H4 (cell line): ENCODE measurements around the gene GRK5. TPM values are rescaled to one million over a fixed set of nuclear protein-coding genes. Genes with fewer than 3 reads are reported as not detected.
"Not testable (repeated sequence)": the region's sequence is repeated elsewhere in the genome, so short reads cannot be mapped to it uniquely, and the experiment has no call there.

ENCODE experiments used
- DNase-seq: peaks from one replicate; pipeline ENCODE4 v3.0.0-alpha.2; 2015; ENCODE audit warnings: low spot score
- total RNA-seq: library from RNA; depleted of rRNA; stranded (reverse); fragments of >200 nt; shearing (Covaris generic); gene quantifications from 2 replicates; pipeline ENCODE4 v1.2.3, GENCODE V29; 2014

Gene GRK5
- total RNA-seq, 1 experiment from 2014 or later, result 9.9 TPM

- no peak for DNase-seq
Measured at GRCh38 chr10:119222537-119222936, 15.2 kb downstream of the GRK5 start.

GRCh38 chr10:119222966-119223386 lies 15.6 kb downstream of the GRK5 start:
- no peak for DNase-seq

- DNase-seq, result no peak
Measured at GRCh38 chr10:119225083-119225658, 17.8 kb downstream of the GRK5 start.

GRCh38 chr10:119227825-119228224 lies 20.5 kb downstream of the GRK5 start:
- DNase-seq, result no peak

- no peak for DNase-seq
Measured at GRCh38 chr10:119231654-119232053, 24.3 kb downstream of the GRK5 start.

- not testable (repeated sequence) for DNase-seq
Measured at GRCh38 chr10:119232439-119232838, 25.1 kb downstream of the GRK5 start.

GRCh38 chr10:119233123-119233820 lies 25.9 kb downstream of the GRK5 start:
- no peak for DNase-seq

GRCh38 chr10:119233821-119234220 lies 26.4 kb downstream of the GRK5 start:
- peak; percentile 53 for DNase-seq

- DNase-seq, result no peak
Measured at GRCh38 chr10:119235356-119235755, 28.0 kb downstream of the GRK5 start.

- no peak for DNase-seq
Measured at GRCh38 chr10:119237722-119238436, 30.5 kb downstream of the GRK5 start.

- DNase-seq, result no peak
Measured at GRCh38 chr10:119238577-119238976, 31.2 kb downstream of the GRK5 start.

- DNase-seq, result not testable (repeated sequence)
Measured at GRCh38 chr10:119239015-119239414, 31.6 kb downstream of the GRK5 start.

GRCh38 chr10:119239630-119240029 lies 32.3 kb downstream of the GRK5 start:
- not testable (repeated sequence) for DNase-seq

- DNase-seq, result no peak
Measured at GRCh38 chr10:119241066-119241465, 33.7 kb downstream of the GRK5 start.

GRCh38 chr10:119242186-119242585 lies 34.8 kb downstream of the GRK5 start:
- no peak for DNase-seq

- DNase-seq, result no peak
Measured at GRCh38 chr10:119243488-119243887, 36.1 kb downstream of the GRK5 start.

GRCh38 chr10:119243967-119244366 lies 36.6 kb downstream of the GRK5 start:
- DNase-seq, result no peak

- DNase-seq, result no peak
Measured at GRCh38 chr10:119245272-119245671, 37.9 kb downstream of the GRK5 start.

GRCh38 chr10:119246862-119247549 lies 39.6 kb downstream of the GRK5 start:
- DNase-seq, result peak; percentile 76

- DNase-seq, result no peak
Measured at GRCh38 chr10:119247550-119247894, 40.2 kb downstream of the GRK5 start.

- DNase-seq, result no peak
Measured at GRCh38 chr10:119248184-119248583, 40.8 kb downstream of the GRK5 start.

GRCh38 chr10:119248681-119249080 lies 41.3 kb downstream of the GRK5 start:
- DNase-seq, result no peak
